NCI-H526 treated with DMSO at 0.1 percent for 48 hours (cell line): ENCODE data around the gene P2RX6.

ENCODE experiments used
- DNase-seq: peaks from one replicate; lab custom pipeline; 2025; lab: John Stamatoyannopoulos, UW

P2RX6 gene

GRCh38 chr22:21012446-21013407 lies 2.2 kb upstream of the P2RX6 start:
- no peak for DNase-seq

GRCh38 chr22:21013657-21014201 lies 1.2 kb upstream of the P2RX6 start:
- no peak for DNase-seq

- peak; percentile 84 for DNase-seq
These were observed 701 bp upstream of the P2RX6 start for GRCh38 chr22:21014202-21014725.

GRCh38 chr22:21015466-21016006 lies 571 bp downstream of the P2RX6 start:
- DNase-seq = no peak

GRCh38 chr22:21016644-21017420 lies 1.9 kb downstream of the P2RX6 start:
- no peak for DNase-seq

GRCh38 chr22:21018314-21018713 lies 3.3 kb downstream of the P2RX6 start:
- DNase-seq = no peak

- DNase-seq = no peak
These were observed 6.0 kb downstream of the P2RX6 start for GRCh38 chr22:21020802-21021429.

GRCh38 chr22:21022507-21022906 lies 7.5 kb downstream of the P2RX6 start:
- DNase-seq = no peak

- no peak for DNase-seq
These were observed 8.1 kb downstream of the P2RX6 start for GRCh38 chr22:21022955-21023614.

- DNase-seq = no peak
These were observed 10.3 kb downstream of the P2RX6 start for GRCh38 chr22:21025266-21025665.

GRCh38 chr22:21025763-21026755 lies 11.1 kb downstream of the P2RX6 start:
- DNase-seq = no peak

- no peak for DNase-seq
These were observed 12.1 kb downstream of the P2RX6 start for GRCh38 chr22:21026783-21027692.

GRCh38 chr22:21028277-21029251 lies 13.6 kb downstream of the P2RX6 start:
- DNase-seq = no peak

- DNase-seq = no peak
These were observed 14.6 kb downstream of the P2RX6 start for GRCh38 chr22:21029486-21030025.

- no peak for DNase-seq
These were observed 15.1 kb downstream of the P2RX6 start for GRCh38 chr22:21030032-21030431.

- no peak for DNase-seq
These were observed 15.9 kb downstream of the P2RX6 start for GRCh38 chr22:21030621-21031544.
